H9 (cell line): ENCODE results near the gene TCP10L. TPM values are rescaled to one million over a fixed set of nuclear protein-coding genes. Genes with fewer than 3 reads are reported as not detected.

Source experiments
- DNase-seq: peaks from one replicate; pipeline ENCODE4 v3.0.0-alpha.2; 2017
- H2AFZ ChIP-seq: one replicate; pipeline ENCODE4 v1.6.1; 2013; ENCODE audit warnings: mild to moderate bottlenecking, low read length, control low read depth, moderate library complexity
- H2AK5ac ChIP-seq: 2 replicates; pipeline ENCODE4 v1.6.1; 2013; ENCODE audit warnings: low read length, control low read depth, mixed read lengths; ENCODE audit not compliant: insufficient read length
- H2BK120ac ChIP-seq: one replicate; pipeline ENCODE4 v1.6.1; 2013; ENCODE audit warnings: low read depth, mild to moderate bottlenecking, low read length, control low read depth, inconsistent platforms; ENCODE audit not compliant: poor library complexity, severe bottlenecking
- H2BK12ac ChIP-seq: 2 replicates; pipeline ENCODE4 v1.6.1; 2013; ENCODE audit warnings: low read length, control low read depth, mixed read lengths, low read depth; ENCODE audit not compliant: insufficient read length
- H2BK15ac ChIP-seq: 2 replicates; pipeline ENCODE4 v1.6.1; 2013; ENCODE audit warnings: low read depth, low read length, control low read depth
- H2BK20ac ChIP-seq: one replicate; pipeline ENCODE4 v1.6.1; 2013; ENCODE audit warnings: low read depth, mild to moderate bottlenecking, low read length, control low read depth, inconsistent platforms; ENCODE audit not compliant: poor library complexity, severe bottlenecking
- H2BK5ac ChIP-seq: 2 replicates; pipeline ENCODE4 v1.6.1; 2013; ENCODE audit warnings: low read length, control low read depth, mixed read lengths; ENCODE audit not compliant: insufficient read length
- H3K14ac ChIP-seq: 2 replicates; pipeline ENCODE4 v1.6.1; 2013; ENCODE audit warnings: low read length, control low read depth; ENCODE audit not compliant: insufficient read depth
- H3K18ac ChIP-seq: 2 replicates; pipeline ENCODE4 v1.6.1; 2013; ENCODE audit warnings: low read depth, mild to moderate bottlenecking, mixed read lengths, low read length, control low read depth; ENCODE audit not compliant: insufficient read length
- H3K23ac ChIP-seq: 2 replicates; pipeline ENCODE4 v1.6.1; 2013; ENCODE audit warnings: low read length, control low read depth, mixed read lengths, low read depth; ENCODE audit not compliant: insufficient read length
- H3K23me2 ChIP-seq: 2 replicates; pipeline ENCODE4 v1.6.1; 2013; ENCODE audit warnings: low read depth, mild to moderate bottlenecking, mixed read lengths, low read length, control low read depth; ENCODE audit not compliant: insufficient read length, poor library complexity, severe bottlenecking
- H3K27ac ChIP-seq: 2 replicates; pipeline ENCODE4 v1.5.1; 2013; ENCODE audit warnings: low read length, control low read depth, mixed read lengths, low read depth; ENCODE audit not compliant: insufficient read length
- H3K27me3 ChIP-seq: 2 replicates; pipeline ENCODE4 v1.6.1; 2013; ENCODE audit warnings: low read length, control low read depth, inconsistent platforms; ENCODE audit not compliant: insufficient read depth
- H3K4ac ChIP-seq: 2 replicates; pipeline ENCODE4 v1.6.1; 2013; ENCODE audit warnings: low read depth, mild to moderate bottlenecking, control low read depth, inconsistent platforms, low read length, moderate library complexity
- H3K4me1 ChIP-seq: 2 replicates; pipeline ENCODE4 v1.6.1; 2013; ENCODE audit warnings: low read length, control low read depth, inconsistent platforms; ENCODE audit not compliant: insufficient read depth
- H3K4me2 ChIP-seq: 2 replicates; pipeline ENCODE4 v1.6.1; 2013; ENCODE audit warnings: low read length, control low read depth, mixed read lengths; ENCODE audit not compliant: insufficient read length, insufficient read depth
- H3K56ac ChIP-seq: 2 replicates; pipeline ENCODE4 v1.6.1; 2013; ENCODE audit warnings: low read depth, mild to moderate bottlenecking, mixed read lengths, low read length, control low read depth; ENCODE audit not compliant: insufficient read length
- H3K79me1 ChIP-seq: 2 replicates; pipeline ENCODE4 v1.6.1; 2013; ENCODE audit warnings: low read depth, mild to moderate bottlenecking, moderate library complexity, low read length, control low read depth, inconsistent platforms; ENCODE audit not compliant: insufficient read depth, poor library complexity, severe bottlenecking
- H3K79me2 ChIP-seq: 2 replicates; pipeline ENCODE4 v1.6.1; 2013; ENCODE audit warnings: low read length, control low read depth, inconsistent platforms; ENCODE audit not compliant: insufficient read depth
- H3K9ac ChIP-seq: 2 replicates; pipeline ENCODE4 v1.6.1; 2013; ENCODE audit warnings: low read length, control low read depth, mixed read lengths; ENCODE audit not compliant: insufficient read length; ENCODE audit errors: extremely low read depth
- H3K9me3 ChIP-seq: one replicate; pipeline ENCODE4 v1.6.1; 2013; ENCODE audit warnings: low read depth, low read length, inconsistent platforms; ENCODE audit not compliant: control insufficient read depth
- H3T11ph ChIP-seq: one replicate; pipeline ENCODE4 v1.6.1; 2013; ENCODE audit warnings: mild to moderate bottlenecking, low read length, control low read depth, inconsistent platforms
- H4K20me1 ChIP-seq: one replicate; pipeline ENCODE4 v1.6.1; 2013; ENCODE audit not compliant: control insufficient read depth, insufficient read length, insufficient read depth
- H4K5ac ChIP-seq: 2 replicates; pipeline ENCODE4 v1.6.1; 2013; ENCODE audit warnings: low read depth, mild to moderate bottlenecking, mixed read lengths, low read length, control low read depth; ENCODE audit not compliant: insufficient read length
- H4K8ac ChIP-seq: replicated peaks from 2 replicates; pipeline ENCODE4 v1.6.1; 2013; ENCODE audit warnings: low read length, control low read depth, mixed read lengths, low read depth; ENCODE audit not compliant: insufficient read length
- H4K91ac ChIP-seq: 2 replicates; pipeline ENCODE4 v1.6.1; 2013; ENCODE audit warnings: low read depth, mild to moderate bottlenecking, moderate library complexity, mixed read lengths, low read length, control low read depth; ENCODE audit not compliant: insufficient read length
- H3K27ac Mint-ChIP-seq, 3 experiments: 2 replicates in 2 of 3; 3 replicates in 1 of 3; pipeline ENCODE4 v1.8.0; 2020 to 2021; ENCODE audit warnings: mixed read lengths in 3 of 3, mild to moderate bottlenecking in 1 of 3, moderate library complexity in 1 of 3
- H3K27me3 Mint-ChIP-seq: 2 replicates; pipeline ENCODE4 v1.8.0; 2021; ENCODE audit warnings: low read depth, mild to moderate bottlenecking, moderate library complexity, mixed read lengths
- H3K36me3 Mint-ChIP-seq, 3 experiments: 2 replicates in 2 of 3; 3 replicates in 1 of 3; pipeline ENCODE4 v1.8.0; 2020 to 2021; ENCODE audit warnings: low read depth in 3 of 3, mixed read lengths in 3 of 3; ENCODE audit not compliant: insufficient read depth in 1 of 3
- H3K4me1 Mint-ChIP-seq, 2 experiments: 2 replicates each; pipeline ENCODE4 v1.8.0; 2020; ENCODE audit warnings: mixed read lengths in 2 of 2
- H3K4me3 Mint-ChIP-seq, 2 experiments: 2 replicates in 1 of 2; 3 replicates in 1 of 2; pipeline ENCODE4 v1.8.0; 2020 to 2021; ENCODE audit warnings: mild to moderate bottlenecking in 2 of 2, mixed read lengths in 2 of 2, moderate library complexity in 1 of 2
- H3K9me3 Mint-ChIP-seq, 2 experiments: 2 replicates in 1 of 2; 3 replicates in 1 of 2; pipeline ENCODE4 v1.8.0; 2020; ENCODE audit warnings: mild to moderate bottlenecking in 2 of 2, mixed read lengths in 2 of 2, moderate library complexity in 1 of 2
- WGBS: extraction: QIAGEN DNeasy Blood & Tissue Kit; methylation state at CpG from one replicate; pipeline ENCODE4 v1.1.7; 2013; ENCODE audit warnings: missing lambda C conversion rate, low lambda C conversion rate, mixed read lengths; ENCODE audit not compliant: insufficient read length; ENCODE audit errors: extremely low coverage; 5-methylcytosine and 5-hydroxymethylcytosine counted together
- total RNA-seq: library from RNA; stranded (reverse); gene quantifications from 2 replicates; pipeline ENCODE4 v1.2.1, GENCODE V29; 2021
- TF ChIP-seq, protein P1 (sequence below): fragments of 200-600 bp; sonication (generic); conservative IDR thresholded peaks from 3 replicates; pipeline ENCODE4 v1.8.0; 2021; ENCODE audit warnings: antibody characterized with exemption, mild to moderate bottlenecking

Gene TCP10L
- total RNA-seq, 1 experiment from 2014 or later: 5.1 TPM

DNA sequence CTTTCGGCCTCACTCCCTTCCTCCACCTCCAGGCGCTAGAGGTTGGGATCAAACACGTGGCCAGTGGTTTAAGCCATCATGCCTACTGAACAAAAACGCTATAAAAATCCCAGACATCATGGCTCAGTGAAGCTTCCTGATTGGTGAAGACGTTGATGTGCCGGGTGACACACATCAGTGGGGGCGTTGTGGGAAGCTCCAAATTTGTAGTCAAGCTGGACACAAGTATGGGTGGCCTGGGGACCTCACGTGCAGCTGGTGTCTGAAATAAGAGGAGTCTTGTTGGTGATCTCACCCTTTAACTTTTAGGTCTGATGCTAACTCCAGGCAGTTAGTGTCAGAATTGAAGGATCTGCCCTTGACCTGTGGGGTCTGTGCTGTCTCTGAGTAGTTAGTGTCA, 20.1 kb upstream of the TCP10L start:
- peak overlapping the region; percentile 28 for H2BK12ac ChIP-seq
- no peak overlapping the region for H2BK120ac ChIP-seq
- TF ChIP-seq, protein P1, sequence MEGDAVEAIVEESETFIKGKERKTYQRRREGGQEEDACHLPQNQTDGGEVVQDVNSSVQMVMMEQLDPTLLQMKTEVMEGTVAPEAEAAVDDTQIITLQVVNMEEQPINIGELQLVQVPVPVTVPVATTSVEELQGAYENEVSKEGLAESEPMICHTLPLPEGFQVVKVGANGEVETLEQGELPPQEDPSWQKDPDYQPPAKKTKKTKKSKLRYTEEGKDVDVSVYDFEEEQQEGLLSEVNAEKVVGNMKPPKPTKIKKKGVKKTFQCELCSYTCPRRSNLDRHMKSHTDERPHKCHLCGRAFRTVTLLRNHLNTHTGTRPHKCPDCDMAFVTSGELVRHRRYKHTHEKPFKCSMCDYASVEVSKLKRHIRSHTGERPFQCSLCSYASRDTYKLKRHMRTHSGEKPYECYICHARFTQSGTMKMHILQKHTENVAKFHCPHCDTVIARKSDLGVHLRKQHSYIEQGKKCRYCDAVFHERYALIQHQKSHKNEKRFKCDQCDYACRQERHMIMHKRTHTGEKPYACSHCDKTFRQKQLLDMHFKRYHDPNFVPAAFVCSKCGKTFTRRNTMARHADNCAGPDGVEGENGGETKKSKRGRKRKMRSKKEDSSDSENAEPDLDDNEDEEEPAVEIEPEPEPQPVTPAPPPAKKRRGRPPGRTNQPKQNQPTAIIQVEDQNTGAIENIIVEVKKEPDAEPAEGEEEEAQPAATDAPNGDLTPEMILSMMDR: no peak
- no peaks in the 10 kb centered on the region for H3K9me3 ChIP-seq
- no peak for DNase-seq
- no peak overlapping the region for H2BK20ac ChIP-seq
- H2AFZ ChIP-seq: no peak overlapping the region
- H3K14ac ChIP-seq: peak overlapping the region; percentile 11; the same call in 1 of the 2 replicates
- H3K23me2 ChIP-seq: no peaks in the 10 kb centered on the region
- H2BK15ac ChIP-seq: no peak overlapping the region
- no peak overlapping the region for H4K8ac ChIP-seq
- Mint-ChIP-seq H3K27me3 (no peaks in the 10 kb centered on the region), H3K4me1 (peaks cover 53 to 54% of the 10 kb centered on the region in 2 experiments), H3K9me3 (no peaks in the 10 kb centered on the region), H3K36me3 (peaks cover 49 to 74% (median 65%) of the 10 kb centered on the region in 3 experiments), H3K27ac (peak overlapping the region; percentile 84 to 97 (median 88)), H3K4me3 (peak overlapping the region; percentile 1 to 3; a peak in 2 of 5 replicates)
- H3K23ac ChIP-seq: no peak overlapping the region
- H3K4me1 ChIP-seq: peaks cover 25% of the 10 kb centered on the region
- no peak overlapping the region for H3T11ph ChIP-seq
- no peak overlapping the region for H3K9ac ChIP-seq
- no peaks in the 10 kb centered on the region for H3K79me2 ChIP-seq
- H3K27ac ChIP-seq: peak overlapping the region; percentile 91
- no peak overlapping the region for H3K56ac ChIP-seq
- H3K18ac ChIP-seq: no peak overlapping the region
- no peak overlapping the region for H2BK5ac ChIP-seq
- WGBS: no CpG with 5 or more reads among the region's 8 CpGs
- no peak overlapping the region for H4K91ac ChIP-seq
- no peak overlapping the region for H2AK5ac ChIP-seq
- H3K4ac ChIP-seq: no peak overlapping the region
- H3K4me2 ChIP-seq: no peak overlapping the region
- H4K5ac ChIP-seq: no peak overlapping the region
- peaks cover 6% of the 10 kb centered on the region for H3K79me1 ChIP-seq
- no peaks in the 10 kb centered on the region for H3K27me3 ChIP-seq
- no peaks in the 10 kb centered on the region for H4K20me1 ChIP-seq
